HG03103 (cell line): ENCODE results near the gene LRRC26.

Source experiments
- ATAC-seq: cut with Tn5 transposase; IDR thresholded peaks from one replicate; pipeline ENCODE4 v1.9.1; 2021; ENCODE audit warnings: low read depth; ENCODE audit not compliant: unreplicated experiment

Gene LRRC26

DNA sequence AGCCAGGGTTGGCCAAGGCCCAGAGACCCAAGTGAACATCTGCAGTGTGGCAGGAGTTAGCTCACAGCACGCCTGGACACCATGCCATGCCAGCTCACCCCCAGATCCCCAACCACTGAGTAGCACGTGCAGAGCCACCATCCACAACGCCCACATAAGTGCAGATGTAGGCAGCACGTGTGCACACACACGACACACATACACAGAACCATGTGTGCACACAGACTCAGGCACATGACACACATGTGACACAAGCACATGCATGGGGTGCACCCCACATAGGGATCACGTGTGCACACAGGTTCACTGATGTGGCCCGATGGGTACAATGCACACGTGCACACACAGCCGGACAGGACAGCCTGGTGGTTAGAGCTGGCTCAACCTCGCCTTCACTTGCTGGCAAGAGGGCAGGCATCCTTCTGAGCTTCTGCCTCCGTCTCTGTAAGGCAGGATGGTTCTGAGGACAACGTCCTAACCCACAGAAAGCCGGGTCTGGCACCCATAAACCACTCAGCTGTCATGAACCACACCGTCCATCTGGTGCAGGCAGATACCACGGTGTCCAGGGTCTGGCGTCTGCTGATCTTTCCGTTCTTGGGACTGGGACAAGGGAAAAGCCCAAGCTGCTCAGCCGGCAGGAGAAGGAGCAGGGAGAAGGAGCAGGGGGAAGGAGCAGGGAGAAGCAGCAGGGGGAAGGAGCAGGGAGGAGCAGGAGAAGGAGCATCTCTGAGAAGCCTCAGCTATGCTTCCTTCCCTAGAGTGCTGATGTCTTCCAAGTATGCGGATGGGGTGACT is 12.0 kb downstream of the LRRC26 start:
- ATAC-seq, result no peak

DNA sequence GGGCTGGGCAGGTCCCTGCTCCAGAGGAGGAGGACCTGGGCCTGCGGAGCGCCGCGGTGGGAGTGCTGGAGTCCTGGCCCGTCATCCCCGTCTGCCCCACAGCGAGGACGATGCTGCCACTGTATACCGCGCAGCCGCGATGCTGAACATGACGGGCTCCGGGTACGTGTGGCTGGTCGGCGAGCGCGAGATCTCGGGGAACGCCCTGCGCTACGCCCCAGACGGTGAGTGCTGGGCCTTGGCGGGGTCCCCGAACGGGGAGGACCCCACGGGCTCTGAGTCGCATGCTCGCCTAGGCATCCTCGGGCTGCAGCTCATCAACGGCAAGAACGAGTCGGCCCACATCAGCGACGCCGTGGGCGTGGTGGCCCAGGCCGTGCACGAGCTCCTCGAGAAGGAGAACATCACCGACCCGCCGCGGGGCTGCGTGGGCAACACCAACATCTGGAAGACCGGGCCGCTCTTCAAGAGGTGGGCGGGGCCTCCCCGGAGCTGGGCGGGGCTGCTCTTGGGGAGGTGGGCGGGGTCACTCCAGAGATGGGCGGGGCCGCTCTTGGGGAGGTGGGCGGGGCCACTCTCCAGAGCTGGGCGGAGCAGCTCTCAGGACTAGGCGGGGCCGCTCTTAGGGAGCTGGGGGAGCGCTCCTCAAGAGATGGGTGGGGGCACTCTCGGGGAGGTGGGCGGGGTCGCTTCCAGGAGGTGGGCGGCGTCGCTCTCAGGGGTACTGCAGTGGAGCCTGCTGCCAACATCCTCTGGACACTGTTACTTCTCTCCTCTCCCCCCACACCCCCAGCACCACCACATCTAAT is 13.1 kb downstream of the LRRC26 start:
- peak; percentile 45 for ATAC-seq

DNA sequence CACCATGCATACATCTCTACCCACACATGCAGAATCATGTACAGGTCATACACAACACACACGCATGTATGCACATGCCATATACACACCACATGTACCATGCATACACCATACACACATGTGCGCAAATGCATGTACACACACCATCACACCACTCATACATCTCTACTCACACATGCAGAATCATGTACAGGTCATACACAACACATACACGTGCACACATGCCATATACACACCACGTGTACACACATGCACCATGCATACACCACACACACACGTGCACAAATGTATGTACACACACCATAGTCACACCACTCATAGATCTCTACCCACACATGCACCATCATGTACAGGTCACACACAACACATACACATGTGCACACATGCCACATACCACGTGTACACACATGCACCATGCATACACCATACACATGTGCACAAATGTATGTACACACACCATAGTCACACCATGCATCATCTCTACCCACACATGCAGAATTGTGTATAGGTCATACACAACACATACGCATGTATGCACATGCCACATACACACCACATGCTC is 16.9 kb downstream of the LRRC26 start:
- ATAC-seq, result no peak

DNA sequence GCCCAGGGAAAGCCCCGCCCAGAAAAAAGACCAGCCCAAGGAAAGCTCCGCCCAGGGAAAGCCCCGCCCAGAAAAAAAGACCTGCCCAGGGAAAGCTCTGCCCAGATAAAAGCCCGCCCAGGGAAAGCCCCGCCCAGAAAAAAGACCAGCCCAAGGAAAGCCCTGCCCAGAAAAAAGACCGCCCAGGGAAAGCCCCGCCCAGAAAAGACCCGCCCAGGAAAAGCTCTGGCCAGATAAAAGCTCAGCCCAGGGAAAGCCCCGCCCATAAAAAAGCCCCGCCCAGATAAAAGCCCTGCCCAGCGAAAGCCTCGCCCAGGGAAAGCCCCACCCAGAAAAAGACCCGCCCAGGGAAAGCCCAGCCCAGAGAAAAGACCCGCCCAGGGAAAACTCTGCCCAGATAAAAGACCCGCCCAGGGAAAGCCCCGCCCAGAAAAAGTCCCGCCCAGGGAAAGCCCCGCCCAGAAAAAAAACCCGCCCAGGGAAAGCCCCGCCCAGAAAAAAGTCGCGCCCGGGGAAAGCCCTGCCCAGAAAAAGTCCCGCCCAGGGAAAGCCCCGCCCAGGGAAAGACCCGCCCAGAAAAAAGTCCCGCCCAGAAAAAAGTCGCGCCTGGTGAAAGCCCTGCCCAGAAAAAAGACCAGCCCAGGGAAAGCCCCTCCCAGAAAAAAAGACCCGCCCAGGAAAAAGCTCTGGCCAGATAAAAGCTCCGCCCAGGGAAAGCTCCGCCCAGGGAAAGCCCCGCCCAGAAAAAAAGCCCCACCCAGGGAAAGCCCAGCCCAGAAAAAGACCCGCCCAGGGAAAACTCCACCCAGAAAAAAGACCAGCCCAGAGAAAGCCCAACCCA is 19.0 kb downstream of the LRRC26 start:
- peak; percentile 37 for ATAC-seq

DNA sequence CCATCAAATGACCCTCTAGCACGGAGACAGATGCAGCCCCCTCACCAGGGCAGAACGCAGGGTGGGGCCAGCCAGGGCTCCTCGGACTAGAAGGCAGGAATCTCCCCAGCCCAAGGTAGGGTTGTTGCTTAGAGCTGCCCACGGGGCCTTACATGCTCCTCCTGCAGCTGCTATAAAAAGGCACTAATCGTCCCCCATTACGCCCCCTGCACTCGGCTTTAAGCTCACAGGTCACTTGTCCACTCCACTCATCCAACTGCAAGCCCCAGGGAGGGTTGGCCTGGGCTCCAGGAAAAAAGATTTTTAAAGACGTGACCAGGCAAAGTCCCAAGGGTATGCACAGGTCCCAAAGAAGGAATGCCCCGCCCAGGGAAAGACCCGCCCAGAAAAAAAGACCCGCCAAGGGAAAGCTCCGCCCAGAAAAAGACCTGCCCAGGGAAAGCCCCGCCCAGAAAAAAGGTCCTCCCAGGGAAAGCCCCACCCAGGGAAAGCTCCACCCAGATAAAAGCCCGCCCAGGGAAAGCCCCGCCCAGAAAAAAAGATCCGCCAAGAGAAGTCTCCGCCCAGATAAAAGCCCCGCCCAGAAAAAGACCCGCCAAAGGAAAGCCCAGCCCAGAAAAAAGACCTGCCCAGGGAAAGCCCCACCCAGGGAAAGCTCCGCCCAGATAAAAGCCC is 19.8 kb downstream of the LRRC26 start:
- peak; percentile 29 for ATAC-seq

DNA sequence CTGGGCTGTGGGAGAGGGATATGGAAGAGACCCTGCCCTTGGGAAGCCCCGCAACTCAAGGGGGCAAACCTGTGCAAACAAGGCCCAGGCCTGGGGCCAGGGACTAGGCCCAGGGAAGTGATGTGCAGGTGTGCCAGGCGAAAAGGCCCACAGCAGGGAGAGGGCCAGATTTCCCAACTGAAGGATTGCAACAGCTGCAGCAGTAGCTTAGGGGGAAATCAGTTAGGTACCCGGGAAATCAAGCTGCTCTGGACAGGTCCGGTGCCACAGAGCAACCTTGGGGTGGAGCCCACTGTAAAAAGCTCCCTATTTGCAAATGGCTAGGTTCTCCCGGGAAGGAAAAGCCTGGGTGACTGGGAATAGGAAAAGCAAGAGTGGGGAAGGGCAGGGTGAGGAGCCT is 20.5 kb downstream of the LRRC26 start:
- ATAC-seq, result no peak

DNA sequence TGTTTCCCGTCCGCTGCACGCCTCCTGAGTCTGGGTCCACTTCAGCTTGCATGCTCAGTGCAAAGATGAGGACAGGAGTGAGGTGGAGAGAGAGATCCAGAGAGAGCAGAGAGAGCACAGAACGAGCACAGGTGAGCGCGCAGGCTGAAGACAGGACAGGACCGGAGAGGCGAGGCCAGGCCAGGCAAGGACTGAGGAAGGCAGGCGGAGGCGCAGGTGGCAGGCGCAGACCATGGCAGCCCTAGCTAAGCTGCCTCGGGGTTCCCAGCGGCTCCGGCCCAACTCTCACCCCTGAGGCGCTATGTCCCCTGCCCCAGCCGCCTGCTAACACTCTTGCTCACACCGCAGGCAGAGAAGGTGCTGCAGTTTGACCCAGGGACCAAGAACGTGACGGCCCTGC is 21.2 kb downstream of the LRRC26 start:
- ATAC-seq, result no peak

DNA sequence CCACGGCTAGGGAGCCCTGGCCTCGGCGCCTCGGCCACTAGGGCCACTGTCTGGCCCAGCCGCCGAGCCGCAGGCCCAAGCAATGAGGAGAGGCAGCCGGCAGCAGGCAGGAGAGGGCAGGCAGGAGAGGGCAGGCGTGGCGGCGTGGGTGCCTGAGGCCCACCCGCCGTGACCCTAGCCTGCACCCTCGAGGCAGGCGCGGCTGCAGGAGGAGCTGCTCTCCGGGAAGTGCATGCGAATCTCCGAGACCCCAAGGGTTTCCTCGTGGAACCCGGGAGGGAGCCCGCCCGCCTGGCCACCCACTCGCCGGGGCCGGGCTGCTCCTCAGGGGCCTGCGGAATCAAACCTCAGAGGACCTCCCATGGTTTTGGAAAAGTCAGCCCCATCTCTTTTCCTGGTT is 21.6 kb downstream of the LRRC26 start:
- ATAC-seq, result no peak

DNA sequence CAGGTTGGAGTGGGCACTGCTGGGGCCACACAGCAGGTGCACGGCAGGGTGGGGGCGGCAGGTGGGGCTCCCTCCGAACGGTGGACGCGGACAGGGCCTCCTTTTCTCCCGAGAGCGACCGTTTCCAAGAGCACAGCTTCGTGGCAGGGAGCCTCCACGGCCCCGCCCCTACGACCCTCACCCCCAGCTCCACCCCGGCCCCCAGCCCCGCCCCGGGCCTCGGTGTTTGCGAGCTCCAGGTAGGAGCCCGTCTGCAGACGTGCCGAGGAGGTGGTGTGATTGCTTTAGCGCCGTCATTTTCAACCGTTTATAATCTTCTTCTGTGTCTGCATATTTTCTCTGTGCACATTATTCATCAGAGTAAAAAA is 22.1 kb downstream of the LRRC26 start:
- no peak for ATAC-seq

DNA sequence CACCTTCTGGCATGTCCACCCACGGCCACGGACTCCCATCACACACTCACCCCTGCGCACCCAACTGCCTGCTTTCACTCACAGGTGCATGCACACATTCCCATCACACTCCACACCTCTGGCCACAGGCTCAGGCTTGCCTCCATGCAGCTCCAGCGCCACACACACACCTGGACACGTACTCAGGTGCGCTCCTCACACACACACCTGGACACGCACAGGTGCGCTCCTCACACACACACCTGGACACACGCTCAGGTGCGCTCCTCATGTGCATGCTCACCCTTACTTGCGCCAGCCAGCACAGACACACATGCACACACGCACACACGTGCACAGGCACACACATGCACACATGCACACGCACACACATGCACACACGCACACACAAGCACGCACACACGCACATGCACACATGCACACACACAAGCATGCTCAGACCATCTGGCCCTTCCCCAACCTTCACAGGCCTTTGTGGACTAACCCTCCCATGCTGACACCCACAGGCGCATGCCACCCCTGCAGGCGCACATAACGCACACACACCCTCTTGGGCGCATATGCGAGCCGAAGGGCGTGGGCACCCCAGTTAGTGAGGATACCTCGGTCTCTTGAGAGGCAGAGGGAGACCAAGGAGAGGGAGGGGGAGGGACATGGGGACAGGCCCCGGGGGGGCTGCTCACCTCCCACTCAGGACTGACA is 22.6 kb downstream of the LRRC26 start:
- ATAC-seq, result no peak

DNA sequence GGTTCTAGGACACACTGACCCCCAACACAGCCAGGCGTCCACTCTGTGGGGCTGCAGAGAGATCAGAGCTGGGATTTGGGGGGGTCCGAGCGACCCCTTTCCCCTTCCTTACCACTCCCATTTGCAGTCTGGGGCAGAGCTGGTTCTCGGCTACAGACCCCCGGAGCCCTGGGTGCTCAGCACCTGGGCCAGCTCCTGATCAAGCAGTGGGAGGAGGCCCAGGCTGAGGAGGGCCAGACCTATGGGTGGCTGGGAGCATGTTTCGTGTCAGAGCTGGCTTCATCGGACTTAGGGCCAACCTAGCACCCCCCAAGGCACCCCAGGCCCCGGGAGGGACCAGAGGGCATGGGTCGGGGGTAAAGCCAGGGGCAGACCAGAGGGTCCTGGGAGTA is 23.3 kb downstream of the LRRC26 start:
- ATAC-seq, result no peak

DNA sequence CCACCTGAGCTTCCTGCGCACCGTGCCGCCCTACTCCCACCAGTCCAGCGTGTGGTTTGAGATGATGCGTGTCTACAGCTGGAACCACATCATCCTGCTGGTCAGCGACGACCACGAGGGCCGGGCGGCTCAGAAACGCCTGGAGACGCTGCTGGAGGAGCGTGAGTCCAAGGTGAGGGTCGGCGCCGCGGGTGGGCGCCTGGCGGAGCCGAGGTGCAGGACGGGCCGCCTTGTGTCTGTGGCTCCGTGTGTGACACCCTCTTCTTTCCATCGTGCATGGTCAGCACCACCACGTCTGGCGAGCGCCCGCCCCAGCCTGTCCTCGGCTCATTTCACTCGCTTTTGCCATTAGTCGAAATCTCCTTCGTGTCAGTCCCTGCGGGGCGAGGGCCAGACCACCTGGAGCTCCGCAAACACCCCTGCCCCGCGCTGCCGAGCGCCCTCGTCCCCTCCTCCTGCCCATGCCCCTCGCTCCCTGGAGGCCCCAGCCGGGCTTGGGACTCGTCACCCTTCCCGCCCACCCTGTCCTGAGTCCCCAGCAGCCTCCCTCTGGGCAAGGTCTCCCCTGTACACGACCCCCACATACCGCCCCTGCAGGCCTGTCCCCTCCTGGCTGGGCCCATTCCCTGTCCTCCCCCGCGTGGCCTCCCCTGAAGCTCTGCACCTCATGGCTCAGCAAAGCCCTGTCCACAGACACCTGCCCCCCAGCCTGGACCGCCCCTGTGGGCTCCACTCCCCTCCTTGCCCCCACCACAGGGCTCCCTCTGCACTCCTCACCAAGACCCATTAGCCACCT is 23.9 kb downstream of the LRRC26 start:
- ATAC-seq, result no peak

DNA sequence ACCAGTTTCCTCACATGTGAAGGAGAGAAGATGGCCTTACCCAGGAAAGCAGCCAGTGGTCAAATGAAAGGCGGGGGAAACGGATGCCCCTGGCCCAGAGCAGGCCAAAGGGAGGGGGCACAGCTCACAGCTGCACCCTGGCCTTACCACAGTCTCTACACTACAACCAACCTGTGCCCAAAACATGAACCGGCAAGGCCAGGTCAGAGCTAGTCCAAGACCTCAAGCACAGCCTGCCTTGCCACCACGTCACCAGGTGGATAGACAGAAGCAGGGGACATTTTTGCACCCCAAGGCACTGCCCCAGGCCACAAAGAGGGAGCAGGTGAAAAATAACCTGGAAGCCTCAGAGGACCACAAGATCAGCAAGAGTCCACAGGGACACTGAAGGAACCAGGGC is 26.4 kb downstream of the LRRC26 start:
- no peak for ATAC-seq

DNA sequence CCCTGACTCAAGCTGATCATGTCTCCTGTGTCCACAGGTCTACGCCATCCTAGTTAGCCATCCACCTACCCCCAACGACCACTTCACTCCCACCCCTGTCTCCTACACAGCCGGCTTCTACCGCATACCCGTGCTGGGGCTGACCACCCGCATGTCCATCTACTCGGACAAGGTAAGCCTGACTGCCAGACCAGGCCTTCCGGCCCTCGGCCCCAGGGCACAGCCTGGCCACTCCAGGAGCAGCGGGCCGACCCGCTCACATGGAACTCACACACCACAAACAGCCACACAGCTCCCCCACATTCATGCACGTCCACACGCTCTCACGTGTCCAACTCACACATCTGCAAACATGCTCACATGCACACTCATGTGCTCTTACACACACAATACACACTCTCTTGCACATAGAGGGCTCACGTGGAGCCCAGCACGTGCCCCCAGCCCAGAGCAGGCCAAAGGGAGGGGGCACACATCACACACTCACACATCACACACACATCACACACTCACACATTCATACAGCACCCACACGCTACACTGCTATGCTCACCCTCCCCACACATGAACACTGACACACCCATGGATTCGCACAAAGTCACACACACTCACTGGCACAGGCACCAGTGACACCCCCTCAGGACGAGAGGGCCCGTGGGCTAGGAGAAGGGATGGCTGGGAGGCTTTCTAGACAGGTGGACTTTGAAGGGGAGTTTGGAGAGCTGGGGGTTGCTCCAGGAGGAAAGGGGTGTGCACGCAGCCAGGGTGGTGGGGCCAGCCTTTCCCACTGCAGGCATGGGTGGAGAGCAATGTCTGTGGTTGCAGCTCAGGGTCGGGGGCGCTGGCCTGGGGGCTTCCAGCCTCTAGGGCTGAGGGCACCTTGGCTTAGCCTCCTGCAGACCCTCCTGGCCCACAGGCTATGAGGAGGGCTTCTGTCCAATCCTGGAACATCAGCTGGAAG is 27.6 kb downstream of the LRRC26 start:
- no peak for ATAC-seq

DNA sequence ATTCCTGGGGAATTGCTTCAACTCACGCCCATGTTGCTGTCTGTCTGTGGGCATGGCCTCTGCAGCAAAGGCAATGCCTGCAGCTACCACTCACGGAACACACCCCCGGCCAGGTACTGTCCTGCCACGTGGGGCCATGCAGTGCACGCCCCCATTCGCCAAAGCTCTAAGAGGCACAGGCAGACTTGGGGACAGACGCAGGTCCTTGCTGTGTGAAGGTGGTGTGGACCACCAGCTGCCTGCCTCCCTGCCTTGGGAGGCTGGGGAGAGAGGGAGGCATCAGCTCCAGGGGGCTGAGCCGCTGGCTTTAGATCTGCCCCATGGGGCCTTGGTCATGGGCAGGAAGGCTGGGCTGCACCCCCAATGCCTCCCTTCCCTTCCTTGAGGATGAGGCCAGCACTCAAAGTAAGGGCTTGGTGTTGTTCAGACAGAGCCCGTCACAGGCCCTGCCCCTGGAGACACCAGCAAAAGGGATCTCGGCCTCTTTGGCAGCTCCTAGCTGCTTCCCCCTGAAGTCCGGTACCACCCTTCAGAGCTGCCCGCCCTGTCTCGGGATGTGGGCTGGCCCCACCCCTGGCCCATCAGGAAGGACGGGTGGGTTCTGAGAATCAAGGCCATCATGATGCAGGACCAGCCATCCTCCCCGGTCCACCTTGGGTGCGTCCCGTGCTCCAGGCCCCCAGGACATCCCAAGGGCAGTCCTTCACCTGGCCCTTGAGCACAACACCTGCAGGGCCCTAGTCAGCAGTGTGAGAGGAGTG is 28.6 kb downstream of the LRRC26 start:
- no peak for ATAC-seq

DNA sequence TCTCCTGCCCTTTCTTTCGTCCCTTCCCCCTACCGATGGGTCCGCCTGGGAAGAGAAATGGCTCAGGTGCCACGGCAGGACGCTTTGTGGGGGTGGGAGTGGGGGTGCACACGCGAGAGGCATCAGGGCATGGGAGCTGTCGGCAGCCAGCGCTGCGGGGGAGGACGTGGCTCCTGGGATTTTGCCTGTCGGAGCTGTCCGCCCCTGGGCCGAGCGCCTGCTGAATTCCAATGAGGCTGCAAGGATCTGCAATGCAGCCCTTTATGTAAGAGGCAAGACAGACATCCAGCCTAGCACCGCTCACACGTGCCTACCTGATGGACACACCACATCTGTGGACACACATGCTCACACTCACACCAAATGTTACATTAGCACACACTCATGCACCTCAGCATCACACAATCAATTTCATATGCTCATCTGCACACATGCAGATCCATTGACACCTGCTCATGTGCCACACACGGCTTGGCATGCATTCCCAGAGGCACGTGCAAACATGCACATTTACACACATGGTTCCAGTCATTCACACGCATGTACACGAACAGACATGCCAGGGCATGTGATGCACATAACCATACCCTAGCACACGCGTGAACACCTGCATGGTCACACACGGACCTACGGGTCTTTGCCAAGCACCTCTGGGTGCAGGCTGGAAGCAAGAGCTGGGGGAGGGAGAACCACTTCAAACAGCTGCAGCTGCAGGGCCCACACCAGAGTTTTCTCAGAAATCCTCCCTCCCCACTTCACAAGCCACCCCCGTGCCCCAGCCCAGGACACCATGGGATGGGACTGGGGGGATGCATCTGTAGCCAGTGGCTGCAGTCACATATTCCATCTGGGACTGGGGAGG is 29.5 kb downstream of the LRRC26 start:
- no peak for ATAC-seq
